ENCODE data around the gene THTPA. TPM values are rescaled to one million over a fixed set of nuclear protein-coding genes. Genes with fewer than 3 reads are reported as not detected.

The THTPA gene
- total and polyA plus RNA-seq, 9 of the 15 experiments (the other 6 are each of a cell fraction or from before 2014, with no cell fraction given): 2.4 to 8.7 (median 5.2) TPM

- DNase-seq (ENCODE audit: extremely low read depth in 1 of 4, low spot score in 3 of 4): no peak
- BruUV-seq (replicated peaks): no TSS peak
- no peak for ATAC-seq
- no peak overlapping the region for H3K9ac ChIP-seq (ENCODE audit: insufficient read depth in 1 of 2, low read depth in 2 of 2, low read length in 2 of 2)
- H2AFZ ChIP-seq (ENCODE audit: low read depth, low read length): no peak overlapping the region
- TF ChIP-seq ZNF3 (CRISPR knock-in tag; IDR thresholded peaks at IDR 0.05) (no peak), CGGBP1 (CRISPR knock-in tag; IDR thresholded peaks at IDR 0.05) (no peak), ZNF592 (IDR thresholded peaks at IDR 0.05) (no peak)
- 56% methylated on average over 3 of the region's 3 CpGs for WGBS (ENCODE audit: insufficient coverage, low coverage, missing lambda C conversion rate)
- FAIRE-seq: no peak
- ChIA-PET CTCF (ENCODE audit: low intra/inter-chr PET ratio) (interaction anchor here (1.3 to 2.0 kb wide), 2 partner anchors 82 to 232 kb away, joined by 5 to 12 read pairs; no protein-coding TSS in a partner anchor), POLR2A (interaction anchor here (0.6 to 1.2 kb wide), 4 partner anchors 83 to 819 kb away, joined by 3 to 5 read pairs (median 4); partner anchors contain the start of gene PABPN1)
- H3K79me2 ChIP-seq (ENCODE audit: control insufficient read depth, insufficient read depth, low read length): peaks cover 10% of the 10 kb centered on the region
- peaks cover 7 to 13% of the 10 kb centered on the region in 2 experiments; a peak in 3 of 5 replicates for H3K4me1 ChIP-seq (replicated peaks in 1 of 2; ENCODE audit: control insufficient read depth in 2 of 2, insufficient read depth in 2 of 2, low read length in 2 of 2)
- H3K9me3 ChIP-seq (replicated peaks; ENCODE audit: control insufficient read depth, insufficient read depth, low read depth, low read length): no peaks in the 10 kb centered on the region
- H3K27ac ChIP-seq (ENCODE audit: extremely low read depth, low read depth, low read length): no peak overlapping the region
- H3K27me3 ChIP-seq (ENCODE audit: control insufficient read depth in 2 of 2, insufficient read depth in 2 of 2, low read length in 2 of 2): no peaks in the 10 kb centered on the region
- peaks cover 57% of the 10 kb centered on the region; the same call in 2 of the 3 replicates for H3K36me3 ChIP-seq (ENCODE audit: control insufficient read depth, insufficient read depth, low read length)
- no peak overlapping the region for H3K4me2 ChIP-seq (ENCODE audit: insufficient read depth, low read length)
- H3K4me3 ChIP-seq: no peak overlapping the region
- intact Hi-C loops (cut with micrococcal nuclease) (loop anchor here (1.0 to 10.0 kb wide), 3 partner anchors 82 to 438 kb away; partner anchors contain the start of gene PABPN1), in situ Hi-C loops (cut with MboI) (loop anchor here (5.0 to 10.0 kb wide), 2 partner anchors 73 to 295 kb away; no protein-coding TSS in a partner anchor)
- H4K20me1 ChIP-seq (replicated peaks; ENCODE audit: control insufficient read depth, insufficient read depth, low read length): 0 out of 2 replicates have a peak, but pooled peaks cover 3% of the 10 kb centered on the region
- H3K9me1 ChIP-seq (ENCODE audit: control insufficient read depth, insufficient read depth, low read length): no peaks in the 10 kb centered on the region
Observed at GRCh38 chr14:23559926-23560520, 4.0 kb downstream of the THTPA start.
